Measurements from ENCODE around the gene NALCN.

The NALCN gene

DNA sequence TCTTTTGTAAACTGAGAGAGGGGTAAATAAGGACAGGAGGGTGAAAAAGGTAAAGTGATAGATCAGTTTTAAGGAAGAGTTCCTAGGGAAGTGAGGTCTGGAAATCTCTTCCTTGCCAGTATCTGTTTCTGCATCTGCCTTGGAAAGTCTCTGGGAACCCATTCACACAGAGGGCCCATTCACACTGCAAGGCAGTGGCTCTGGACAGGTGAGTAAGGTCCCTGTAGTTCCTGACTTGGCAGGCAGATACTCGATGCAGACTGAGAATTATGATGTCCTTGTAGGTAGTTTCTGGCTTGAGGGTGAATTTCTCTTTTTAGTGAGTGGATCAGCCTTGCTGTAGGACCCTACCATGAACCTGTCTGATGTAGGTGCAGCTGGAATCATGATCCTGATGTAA lies 293.3 kb downstream of the NALCN start:
- no peak for DNase-seq (ENCODE audit: low read depth in 2 of 2)

DNA sequence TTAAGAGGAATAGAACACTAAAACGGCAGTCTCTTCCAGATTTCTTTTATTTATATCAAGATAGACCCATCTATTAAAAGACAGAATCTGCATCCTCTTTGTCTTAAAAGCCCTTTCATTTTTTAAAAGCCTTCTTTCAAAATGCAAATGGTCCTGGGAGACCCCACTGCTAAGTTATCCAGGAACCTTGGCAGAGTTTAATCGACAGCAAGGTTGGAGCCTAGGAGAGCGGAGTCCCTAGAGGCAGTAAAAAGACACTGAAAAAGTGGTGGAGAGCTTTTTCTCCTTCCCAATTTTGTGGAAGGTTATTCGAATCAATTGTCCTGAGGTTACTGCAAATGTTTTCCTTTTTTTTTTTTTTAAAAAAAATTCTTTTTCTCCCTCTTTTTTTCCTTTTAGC lies 294.7 kb downstream of the NALCN start:
- no peak for DNase-seq (ENCODE audit: low read depth in 2 of 2)

DNA sequence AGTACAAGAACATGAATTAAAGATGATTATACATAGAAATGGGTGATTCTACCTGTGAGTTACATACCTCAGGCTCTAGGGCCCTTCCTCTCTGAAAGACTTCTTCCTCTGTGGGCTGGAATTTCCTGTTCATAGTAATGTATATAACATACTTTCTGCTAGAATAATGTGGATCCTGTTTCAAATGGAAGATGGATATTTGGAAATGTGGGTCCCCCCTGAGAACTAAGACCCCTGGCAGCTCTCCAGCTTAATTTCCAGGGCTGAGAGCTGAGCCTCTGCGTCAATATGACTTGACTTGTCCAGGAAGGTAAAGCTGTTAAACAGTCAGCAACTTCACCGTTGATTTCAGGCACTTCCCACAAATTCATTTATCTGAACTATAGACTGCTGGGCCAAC lies 296.3 kb downstream of the NALCN start:
- no peak for DNase-seq (ENCODE audit: low read depth in 2 of 2)

DNA sequence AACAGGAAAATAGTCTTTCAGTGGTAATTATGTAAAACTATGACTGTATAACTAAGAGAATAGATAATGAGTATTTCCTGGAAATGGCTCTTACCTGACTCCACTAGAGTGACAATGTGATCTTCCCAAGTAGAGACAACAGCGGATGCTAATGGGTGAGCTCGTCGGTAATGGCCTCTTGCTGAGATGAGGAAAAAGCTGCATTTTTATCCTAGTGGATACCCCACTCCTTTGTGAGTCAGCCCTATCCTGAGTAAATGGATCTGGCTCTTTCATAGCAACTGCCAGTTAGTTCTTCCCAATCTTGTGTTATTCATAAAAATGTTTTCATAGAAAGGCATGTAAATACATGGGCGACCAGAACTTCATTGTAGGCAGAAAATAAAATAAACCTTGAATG lies 299.5 kb downstream of the NALCN start:
- DNase-seq (ENCODE audit: low read depth in 2 of 2) = no peak

DNA sequence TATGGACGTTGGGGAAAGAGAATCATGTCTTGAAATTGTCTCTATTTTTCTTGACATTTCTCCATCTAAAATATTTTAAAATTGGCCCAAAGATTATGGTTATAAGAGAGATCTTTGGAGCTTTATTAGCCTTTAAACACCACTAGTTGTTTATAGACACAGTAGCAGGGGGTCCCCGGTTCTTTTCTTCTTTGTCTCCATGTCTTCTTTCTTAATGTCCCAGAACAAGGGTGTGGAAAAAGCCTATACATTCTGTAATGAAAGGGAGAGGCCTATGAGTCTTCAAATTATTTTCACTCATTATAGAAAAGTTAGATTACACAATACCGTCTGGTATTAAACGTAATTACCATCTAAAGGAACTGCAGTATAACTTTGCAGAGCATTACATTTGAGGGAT lies 300.0 kb downstream of the NALCN start:
- DNase-seq (ENCODE audit: low read depth in 2 of 2) = no peak

DNA sequence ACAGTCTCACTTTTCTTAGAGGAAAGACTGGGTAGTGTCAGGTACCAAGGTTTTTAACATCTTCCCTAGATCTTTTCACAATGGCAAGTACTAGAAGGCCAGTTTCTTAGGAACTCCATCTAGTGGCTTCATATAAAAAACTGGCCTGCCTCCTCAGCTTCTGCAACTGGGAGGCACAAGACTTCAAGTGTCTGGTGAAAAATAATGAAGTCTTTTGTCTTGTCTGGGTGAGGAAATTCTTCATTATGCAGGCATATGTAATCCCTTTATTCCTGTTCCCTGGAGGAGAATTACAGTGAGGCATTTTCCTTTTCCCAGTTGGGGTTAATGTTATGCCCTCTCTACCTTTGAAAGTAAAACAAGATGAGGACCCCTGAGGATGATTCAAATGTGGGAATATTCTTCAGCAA lies 300.5 kb downstream of the NALCN start:
- DNase-seq (ENCODE audit: low read depth in 2 of 2) = no peak

DNA sequence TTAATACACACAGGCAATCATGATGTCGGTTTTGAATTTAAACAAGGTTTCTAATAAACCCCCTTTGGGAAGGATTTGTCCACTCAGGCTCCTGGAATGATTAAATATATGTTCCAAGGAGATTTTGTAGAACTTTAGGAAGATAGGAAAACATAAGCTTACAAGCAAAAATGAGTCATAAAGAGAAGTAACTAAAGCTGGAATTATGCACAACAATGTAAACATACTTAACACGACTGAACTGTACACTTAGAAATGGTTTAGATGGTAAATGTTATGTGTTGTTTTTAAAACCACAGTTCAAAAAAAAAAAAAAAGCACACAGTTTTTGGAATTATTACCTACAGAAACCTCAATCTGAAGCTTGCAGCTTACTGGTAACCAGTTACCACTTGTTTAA lies 304.4 kb downstream of the NALCN start:
- DNase-seq (ENCODE audit: low read depth in 2 of 2) = no peak

DNA sequence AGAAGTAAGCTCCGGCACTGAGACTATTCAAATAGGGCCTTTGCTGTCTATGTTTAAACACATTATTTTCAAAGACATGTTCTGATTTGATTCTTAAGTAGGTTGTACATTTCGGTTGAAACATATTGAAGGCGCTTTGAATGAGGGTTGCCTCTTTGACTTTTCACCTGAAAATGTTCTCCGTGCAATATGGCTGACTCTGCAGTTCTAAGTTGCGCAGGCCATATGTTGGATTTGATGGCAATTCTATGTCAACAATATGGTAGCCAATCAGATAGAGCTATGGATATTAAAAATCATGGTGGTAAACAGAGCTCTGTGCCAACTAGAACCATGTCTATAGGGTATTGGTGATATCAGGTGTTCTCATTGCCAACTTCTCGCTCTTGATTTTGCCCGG lies 307.3 kb downstream of the NALCN start:
- DNase-seq (ENCODE audit: low read depth in 2 of 2) = no peak

DNA sequence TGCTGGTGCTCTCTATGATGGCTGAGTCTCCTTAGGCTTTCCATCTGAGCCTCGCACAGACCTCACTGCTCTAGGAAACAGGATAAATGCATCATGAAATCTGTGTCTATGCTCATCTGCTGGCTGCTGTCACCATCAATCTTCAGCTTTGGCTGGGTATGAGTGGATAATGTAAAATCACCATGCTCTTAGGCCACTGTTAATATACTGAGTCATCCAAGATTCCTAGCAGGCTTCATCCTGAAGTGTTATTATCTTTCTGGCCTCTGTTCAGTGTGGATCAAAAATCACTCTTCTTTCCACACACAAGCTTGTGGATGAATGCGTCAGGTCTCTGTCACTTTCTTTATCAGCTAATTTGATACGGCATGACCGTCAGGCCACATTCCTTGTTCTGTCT lies 317.4 kb downstream of the NALCN start:
- no peak for DNase-seq (ENCODE audit: low read depth in 2 of 2)

DNA sequence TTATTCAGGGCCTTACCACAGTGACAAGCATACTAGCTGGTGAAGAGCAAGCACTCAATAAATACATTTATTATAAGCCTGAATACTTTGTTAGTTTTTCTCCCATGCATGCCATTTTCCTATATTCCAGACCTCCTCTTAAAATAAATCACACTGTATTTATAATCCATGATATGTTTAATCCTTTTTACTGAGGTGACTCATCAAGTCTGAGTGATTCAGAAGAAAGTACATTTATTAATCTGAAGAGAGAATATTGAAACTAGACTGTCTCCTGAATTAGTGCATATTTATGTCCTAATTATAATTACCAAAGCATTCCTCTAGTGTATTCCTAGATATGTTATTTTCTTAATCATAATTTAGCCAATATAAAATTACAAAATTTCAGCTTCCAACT lies 323.3 kb downstream of the NALCN start:
- DNase-seq (ENCODE audit: low read depth in 2 of 2) = no peak

DNA sequence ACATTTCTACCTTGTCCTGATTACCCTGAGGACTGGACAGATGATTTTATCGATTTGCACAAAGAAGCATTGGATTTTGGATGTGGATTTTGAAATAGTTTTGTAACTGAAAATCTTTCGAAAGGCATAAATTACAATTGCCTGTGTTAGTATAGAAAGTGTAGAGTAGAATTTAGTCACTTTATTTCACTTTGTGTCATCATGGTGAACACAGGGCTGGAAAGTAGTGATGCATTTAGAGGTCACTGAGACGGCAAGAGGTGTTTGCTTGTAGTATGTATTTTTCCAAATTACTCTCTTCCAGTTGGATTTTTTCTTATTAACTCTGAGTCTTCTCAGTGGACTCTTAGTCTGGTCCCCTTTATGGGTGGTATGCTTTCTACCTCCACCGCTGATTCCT lies 326.0 kb downstream of the NALCN start:
- DNase-seq (ENCODE audit: low read depth in 2 of 2) = no peak

DNA sequence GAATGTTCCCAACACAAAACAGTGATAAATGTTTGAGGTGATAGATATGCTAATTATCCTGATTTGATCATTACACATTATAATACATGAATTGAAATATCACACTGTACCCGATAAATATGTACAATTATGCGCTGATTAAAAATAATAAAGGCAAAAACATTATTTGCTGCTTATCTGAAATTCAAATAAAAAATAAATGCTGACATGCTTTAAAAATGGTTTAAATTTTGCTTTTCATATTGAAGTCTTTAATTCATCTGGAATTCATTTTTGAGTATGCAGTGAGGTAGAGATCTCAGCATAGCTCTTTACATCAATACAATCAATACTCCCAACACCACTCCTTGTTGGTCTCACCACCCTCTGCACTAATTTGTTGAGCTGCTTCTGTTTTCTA lies 330.8 kb downstream of the NALCN start:
- DNase-seq (ENCODE audit: low read depth in 2 of 2) = no peak

DNA sequence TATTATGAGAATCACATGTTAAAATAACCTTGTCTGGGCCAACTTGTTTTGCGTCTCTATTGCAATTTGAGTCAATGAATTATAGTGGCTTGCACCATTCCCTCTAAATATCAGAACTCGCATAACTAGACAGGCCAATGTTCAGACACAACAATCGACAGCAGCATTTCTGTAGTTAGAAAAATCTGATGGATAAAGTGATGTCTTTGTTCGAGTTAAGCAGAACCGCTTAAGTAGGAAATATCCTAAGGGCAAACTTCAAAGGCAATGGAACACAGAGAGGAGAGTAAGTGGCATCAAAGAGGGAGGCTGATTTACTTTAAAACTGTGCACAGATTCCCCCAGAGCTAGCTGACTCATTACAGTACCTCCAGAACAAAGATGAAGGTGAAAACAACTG lies 333.9 kb downstream of the NALCN start:
- no peak for DNase-seq (ENCODE audit: low read depth in 2 of 2)

DNA sequence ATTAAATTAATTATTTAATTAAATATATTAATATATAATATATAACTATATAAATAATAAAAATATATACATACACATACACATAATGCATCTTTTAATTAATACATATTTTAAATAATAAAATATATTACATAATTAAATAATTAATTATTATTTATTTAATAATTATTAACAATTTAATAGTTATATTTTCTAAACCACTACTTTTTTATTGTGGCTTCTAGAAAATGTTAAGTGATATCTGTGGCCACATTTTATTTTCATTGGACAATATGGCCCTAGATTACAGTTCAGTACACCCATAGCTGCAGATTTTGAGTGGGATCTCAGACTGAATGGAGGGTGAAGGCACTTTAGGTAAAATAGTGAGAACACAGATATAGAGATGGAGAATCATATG lies 335.7 kb downstream of the NALCN start:
- DNase-seq (ENCODE audit: low read depth in 2 of 2) = no peak

DNA sequence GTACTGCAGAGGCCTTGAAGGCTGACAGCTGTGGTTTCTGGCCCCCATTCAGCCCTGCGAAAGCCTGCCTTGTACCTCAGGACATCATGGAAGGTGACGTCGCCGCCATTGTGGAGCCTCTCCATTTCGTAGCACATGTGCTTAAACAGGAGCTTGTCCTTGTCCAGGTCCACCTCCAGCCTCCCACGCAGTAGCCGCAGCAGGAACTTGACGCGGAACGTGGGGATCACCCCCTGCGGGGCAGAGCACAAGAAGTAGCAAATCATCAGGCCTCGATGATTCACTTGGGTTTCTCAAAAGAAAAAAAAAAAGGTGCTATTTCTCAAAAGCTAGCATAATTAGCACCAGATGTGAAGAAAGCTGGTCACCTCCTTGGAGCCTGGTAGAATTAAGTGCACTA lies 351.0 kb downstream of the NALCN start:
- DNase-seq (ENCODE audit: low read depth in 2 of 2) = no peak

DNA sequence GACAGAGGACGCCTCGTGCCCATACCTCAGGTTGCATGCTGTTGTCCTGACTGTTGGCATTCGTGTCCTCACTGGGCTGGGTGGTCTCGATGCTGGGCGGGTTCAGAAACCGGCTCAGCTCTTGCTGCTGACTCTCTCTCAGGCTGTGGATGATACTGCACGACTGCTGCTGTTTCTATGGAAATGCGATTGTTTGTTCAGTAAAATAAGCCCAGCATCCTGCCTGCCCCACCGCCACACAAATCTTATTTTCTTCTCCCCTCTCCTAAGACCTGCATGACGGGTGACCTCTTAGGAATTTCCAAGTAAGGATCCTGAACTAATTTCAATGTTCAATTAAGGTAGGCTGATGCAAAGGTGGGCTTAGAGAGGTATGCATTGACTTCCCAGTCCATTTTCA lies 356.5 kb downstream of the NALCN start:
- DNase-seq (ENCODE audit: low read depth in 2 of 2) = no peak

DNA sequence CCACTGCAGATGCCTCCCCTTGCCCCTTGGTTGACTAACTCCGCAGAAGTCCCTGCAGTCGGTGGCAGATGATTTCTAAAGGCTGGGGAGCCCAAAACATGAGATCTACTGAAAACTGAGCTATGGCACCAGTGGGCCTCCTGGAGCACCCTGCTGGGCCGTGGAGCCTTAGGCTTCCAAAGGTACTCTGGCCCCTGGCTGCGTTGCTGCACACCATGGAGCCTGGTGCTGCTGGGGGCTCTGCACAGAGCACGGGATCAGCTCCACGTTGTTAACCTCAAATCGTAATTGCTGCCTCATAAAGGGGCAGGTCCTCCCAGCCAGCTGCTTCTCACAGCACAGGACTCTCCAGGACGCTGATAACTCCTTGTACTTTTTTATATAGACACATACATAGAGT lies 357.5 kb downstream of the NALCN start:
- no peak for DNase-seq (ENCODE audit: low read depth in 2 of 2)

DNA sequence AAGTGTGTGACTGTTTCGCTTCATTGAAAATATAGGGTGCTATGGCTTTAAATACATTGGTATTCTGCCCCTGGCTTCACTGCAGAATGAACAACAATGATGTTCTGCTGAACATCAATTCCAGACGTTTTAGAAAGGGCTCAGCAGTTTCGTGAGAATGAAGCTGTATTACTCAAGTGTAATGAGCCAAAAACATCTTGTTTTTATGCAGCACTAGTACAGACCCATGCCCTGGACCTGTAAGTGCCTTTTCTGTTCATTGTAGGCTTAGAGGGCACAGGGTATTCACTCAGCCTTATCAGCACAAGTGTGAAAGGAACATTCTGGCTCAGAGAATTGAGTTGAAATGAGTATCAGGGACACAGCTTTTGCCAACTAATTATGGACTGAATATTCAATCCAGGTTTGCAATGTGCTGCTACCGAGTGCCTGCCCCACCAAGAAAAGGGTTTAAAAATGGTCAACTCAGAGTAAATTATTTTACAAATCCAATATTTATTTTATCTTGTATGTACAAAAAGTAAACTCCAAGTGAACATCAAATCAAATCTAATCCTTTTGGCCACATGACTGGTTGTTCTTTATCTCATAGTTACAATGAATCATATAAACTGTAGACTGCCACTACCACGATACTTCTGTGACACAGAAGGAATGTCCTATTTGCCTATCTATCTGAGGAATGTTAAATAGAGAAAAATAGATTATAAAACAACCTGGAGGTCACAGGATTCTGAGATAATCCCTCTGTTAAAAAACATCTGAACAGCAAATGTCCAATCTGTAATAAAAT lies 362.8 kb downstream of the NALCN start:
- DNase-seq (ENCODE audit: low read depth in 2 of 2) = no peak

DNA sequence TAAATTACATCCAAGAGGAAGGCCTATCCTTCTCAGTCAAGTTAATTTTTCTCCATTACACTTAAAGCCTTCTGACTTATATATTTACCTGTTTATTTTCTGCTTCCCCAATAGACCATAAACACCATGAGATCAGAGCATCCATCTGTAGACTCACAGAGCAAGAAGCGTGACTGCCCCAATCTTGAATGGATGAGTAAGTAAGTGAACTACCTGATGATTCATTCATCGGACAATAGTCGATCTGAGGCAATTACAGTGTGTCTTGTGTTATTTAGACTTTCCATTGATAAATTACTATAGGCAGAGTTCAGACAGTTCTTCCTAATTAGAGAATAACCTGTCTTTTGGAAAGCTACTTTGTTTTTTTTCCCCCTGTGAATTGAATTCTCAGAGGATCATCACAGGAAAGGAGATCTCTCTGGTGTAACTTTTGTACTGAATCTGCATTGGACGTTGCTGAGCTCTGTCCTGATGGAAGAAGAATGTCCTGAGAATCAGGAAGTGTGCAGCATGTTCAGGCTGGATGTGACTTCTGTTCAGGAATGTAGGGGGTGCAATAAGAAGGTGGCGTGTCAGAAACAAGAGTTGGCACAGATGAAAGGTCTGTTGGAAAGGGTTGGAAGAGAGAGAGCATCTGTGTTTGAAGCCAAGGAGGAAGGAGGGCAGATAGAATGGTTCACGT lies 367.0 kb downstream of the NALCN start:
- no peak for DNase-seq (ENCODE audit: low read depth in 2 of 2)

DNA sequence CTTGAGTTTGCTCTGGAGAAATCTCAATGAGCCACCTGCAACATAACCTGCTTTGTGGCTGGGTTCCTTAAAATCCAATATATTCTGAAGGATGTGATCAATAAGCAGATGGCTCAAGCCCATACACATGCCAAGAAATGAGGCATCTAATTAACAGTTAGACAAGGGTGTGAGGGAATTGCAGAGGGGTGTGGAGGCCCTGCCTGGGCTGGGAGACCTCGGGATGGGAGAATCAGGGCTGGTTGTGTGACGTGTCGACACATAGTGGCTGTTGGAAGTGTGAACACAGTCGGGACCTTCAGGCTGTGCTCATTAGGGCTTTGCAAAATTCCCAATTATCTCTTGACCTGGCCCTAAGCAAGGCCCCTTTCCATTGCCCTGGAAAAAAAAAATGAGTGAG lies 379.8 kb downstream of the NALCN start:
- no peak for DNase-seq (ENCODE audit: low read depth in 2 of 2)

DNA sequence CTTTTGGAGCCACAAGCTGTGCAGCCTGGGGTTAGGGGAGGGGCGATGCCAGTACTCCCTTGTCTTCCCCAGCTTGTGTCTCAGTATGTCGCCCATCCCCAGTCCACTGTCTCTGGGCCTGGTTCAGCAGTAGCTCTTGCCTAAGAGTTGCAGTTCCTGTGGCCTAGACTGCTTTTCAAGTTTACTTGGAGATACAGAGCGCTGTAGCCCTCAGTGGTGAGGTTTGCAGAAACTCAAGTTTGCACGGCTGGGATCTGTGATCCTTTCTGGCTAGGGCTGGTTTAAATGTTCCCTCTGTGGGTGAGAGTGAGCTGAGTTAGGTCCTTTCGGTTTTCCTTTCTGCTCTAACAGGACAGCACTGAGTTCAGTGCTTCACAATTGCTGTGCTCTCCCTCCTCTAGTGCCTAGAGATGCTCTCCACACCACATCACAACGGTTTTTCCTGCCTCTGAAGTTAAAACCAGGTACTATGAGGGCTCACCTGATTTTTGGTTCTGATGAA lies 381.1 kb downstream of the NALCN start:
- DNase-seq (ENCODE audit: low read depth in 2 of 2) = no peak

DNA sequence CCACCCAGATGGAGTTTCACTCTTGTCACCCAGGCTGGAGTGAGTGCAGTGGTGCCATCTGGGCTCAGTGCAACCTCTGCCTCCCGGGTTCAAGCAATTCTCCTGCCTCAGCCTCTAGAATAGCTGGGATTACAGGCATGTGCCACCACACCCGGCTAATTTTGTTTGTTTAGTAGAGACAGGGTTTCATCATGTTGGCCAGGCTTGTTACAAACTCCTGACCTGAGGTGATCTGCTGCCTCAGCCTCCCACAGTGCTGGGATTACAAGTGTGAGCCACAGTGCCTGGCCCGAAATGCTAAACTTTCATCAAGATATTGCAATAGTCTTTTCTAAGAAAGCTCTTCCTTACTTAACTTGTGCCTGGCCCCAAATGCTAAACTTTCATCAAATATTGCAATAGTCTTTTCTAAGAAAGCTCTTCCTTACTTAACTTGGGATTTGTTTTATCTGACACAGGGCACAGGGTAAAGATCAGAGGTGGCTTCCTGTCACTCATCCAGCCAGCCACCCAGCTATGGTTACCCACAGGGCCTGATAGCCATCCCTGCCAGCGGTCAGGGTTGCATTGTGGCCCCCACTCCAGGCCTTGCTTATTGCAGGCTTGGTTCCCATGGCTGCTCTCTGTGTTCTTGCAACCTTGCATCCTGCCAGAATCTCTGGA lies 389.4 kb downstream of the NALCN start:
- no peak for DNase-seq (ENCODE audit: low read depth in 2 of 2)

DNA sequence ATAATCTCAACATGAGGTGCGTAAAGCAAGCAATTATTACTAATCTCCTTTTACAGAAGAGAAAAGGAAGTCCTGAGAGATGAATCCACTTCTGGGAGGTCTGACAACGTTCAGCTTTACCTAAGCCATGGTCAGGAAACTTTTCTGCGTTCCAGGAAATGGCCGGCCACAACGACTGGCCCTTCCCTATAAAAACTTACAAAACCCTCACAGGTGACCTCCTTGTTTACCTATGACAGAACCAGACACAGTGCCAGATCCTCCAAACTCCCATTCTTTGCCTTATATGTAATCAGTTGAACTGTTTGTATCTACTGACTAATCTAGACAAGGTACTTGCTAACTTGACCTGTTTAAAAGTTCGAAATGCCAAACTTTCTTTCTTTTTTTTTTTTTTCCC lies 390.0 kb downstream of the NALCN start:
- DNase-seq (ENCODE audit: low read depth in 2 of 2) = no peak

Data from stimulated activated CD4-positive, alpha-beta T cell treated with anti-CD3 and anti-CD28 coated beads, Interleukin-12 subunit alpha, Interleukin-12 subunit beta, amount 100 ng/mL, for 24 hours (primary cell).